Dendritic cell treated with granulocyte-macrophage colony-stimulating factor and Interleukin-4, amounts not matched to agents 40 ng/mL and 50 ng/mL, for 4 days (primary cell): ENCODE measurements around the gene SPTBN1.

Source experiments
- H3K27ac Mint-ChIP-seq: one replicate; pipeline ENCODE4 v1.8.0; 2022; ENCODE audit warnings: mild to moderate bottlenecking, mixed read lengths
- H3K27me3 Mint-ChIP-seq: one replicate; pipeline ENCODE4 v1.8.0; 2022; ENCODE audit warnings: mild to moderate bottlenecking, mixed read lengths
- H3K36me3 Mint-ChIP-seq: one replicate; pipeline ENCODE4 v1.8.0; 2022; ENCODE audit warnings: low read depth, mixed read lengths
- H3K4me1 Mint-ChIP-seq: one replicate; pipeline ENCODE4 v1.8.0; 2022; ENCODE audit warnings: low read depth, mixed read lengths
- H3K4me3 Mint-ChIP-seq: one replicate; pipeline ENCODE4 v1.8.0; 2022; ENCODE audit warnings: mild to moderate bottlenecking, moderate library complexity, mixed read lengths
- H3K9me3 Mint-ChIP-seq: one replicate; pipeline ENCODE4 v1.8.0; 2022; ENCODE audit warnings: mixed read lengths
- intact Hi-C: fragments of 100-400 bp; cut with micrococcal nuclease; formaldehyde crosslinking; loops from one replicate; pipeline ENCODE4 v1.15.0; 2022

Gene SPTBN1

DNA sequence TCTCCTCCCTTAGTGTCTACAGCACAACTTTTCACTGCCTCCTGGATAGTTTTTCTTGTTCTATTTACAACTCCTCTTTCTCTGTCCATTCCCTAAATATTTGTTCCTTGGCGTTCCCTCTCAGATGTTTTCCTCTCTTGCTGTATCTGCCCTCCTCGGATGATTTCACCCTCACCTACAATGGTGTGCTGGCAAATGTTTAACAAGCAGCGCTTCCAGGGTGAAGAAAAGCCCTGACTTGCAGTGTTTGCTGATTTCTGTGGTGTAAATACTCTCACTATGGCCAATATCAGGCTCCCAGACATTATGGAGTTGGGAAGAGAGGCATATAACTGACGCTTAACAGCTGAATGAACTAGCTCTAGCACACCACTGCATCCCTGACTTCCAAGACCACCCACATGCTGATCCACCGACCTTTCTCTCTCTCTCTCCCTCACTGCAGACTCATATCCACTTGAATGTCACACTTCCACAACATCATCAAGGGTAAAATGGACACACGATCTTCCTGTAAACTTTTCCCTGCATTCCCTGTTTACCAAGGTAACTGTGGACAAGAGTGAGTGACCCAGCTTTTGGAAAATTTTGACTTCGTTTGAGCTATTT is 31.5 kb upstream of the SPTBN1 start:
- Mint-ChIP-seq H3K9me3 (no peaks in the 10 kb centered on the region), H3K4me1 (peaks cover 1% of the 10 kb centered on the region), H3K4me3 (no peak overlapping the region), H3K36me3 (no peaks in the 10 kb centered on the region), H3K27ac (no peak overlapping the region), H3K27me3 (peaks cover 17% of the 10 kb centered on the region)
- intact Hi-C loops, result no loop called here

DNA sequence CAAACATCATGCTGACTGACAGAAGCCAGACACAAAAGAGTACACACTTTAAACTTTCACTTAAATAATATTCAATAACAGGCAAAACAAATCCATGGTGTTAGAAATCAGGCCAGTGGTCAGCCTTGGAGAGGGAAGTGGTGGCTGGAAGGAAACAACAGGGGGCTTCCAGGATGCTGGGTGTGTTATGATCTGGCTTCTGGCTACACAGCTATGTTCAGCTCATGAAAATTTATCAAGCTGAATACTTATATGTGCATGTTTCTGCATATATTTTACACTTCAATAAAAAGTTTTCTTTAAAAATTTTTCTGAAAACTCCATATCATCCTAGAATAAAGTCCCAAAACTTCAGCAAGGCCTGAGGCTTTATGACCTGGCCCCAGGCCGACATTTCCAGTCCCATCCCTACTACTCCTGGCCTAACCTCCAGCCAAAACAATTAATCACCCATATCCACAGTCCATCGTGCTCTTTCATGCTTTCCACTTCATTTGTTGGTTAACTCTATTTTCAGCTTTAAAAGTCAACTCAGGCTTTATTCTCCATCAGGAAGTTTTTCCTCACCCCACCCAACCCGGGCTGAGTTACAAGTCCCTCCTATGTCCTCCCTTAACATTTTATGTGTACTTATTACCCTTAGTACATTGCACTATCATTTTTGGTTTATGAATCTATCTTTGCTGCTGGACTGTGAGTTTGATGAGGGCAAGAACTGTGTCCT is 27.9 kb upstream of the SPTBN1 start:
- Mint-ChIP-seq H3K4me1 (peaks cover 9% of the 10 kb centered on the region), H3K27ac (no peak overlapping the region), H3K4me3 (no peak overlapping the region), H3K27me3 (peaks cover 2% of the 10 kb centered on the region), H3K9me3 (no peaks in the 10 kb centered on the region), H3K36me3 (no peaks in the 10 kb centered on the region)
- intact Hi-C loops, result no loop called here

GRCh38 chr2:54429054-54429453 is 27.1 kb upstream of the SPTBN1 start:
- Mint-ChIP-seq H3K9me3 (no peaks in the 10 kb centered on the region), H3K27ac (no peak overlapping the region), H3K4me1 (peaks cover 9% of the 10 kb centered on the region), H3K36me3 (no peaks in the 10 kb centered on the region), H3K27me3 (no peaks in the 10 kb centered on the region), H3K4me3 (no peak overlapping the region)
- intact Hi-C loops, result no loop called here

DNA sequence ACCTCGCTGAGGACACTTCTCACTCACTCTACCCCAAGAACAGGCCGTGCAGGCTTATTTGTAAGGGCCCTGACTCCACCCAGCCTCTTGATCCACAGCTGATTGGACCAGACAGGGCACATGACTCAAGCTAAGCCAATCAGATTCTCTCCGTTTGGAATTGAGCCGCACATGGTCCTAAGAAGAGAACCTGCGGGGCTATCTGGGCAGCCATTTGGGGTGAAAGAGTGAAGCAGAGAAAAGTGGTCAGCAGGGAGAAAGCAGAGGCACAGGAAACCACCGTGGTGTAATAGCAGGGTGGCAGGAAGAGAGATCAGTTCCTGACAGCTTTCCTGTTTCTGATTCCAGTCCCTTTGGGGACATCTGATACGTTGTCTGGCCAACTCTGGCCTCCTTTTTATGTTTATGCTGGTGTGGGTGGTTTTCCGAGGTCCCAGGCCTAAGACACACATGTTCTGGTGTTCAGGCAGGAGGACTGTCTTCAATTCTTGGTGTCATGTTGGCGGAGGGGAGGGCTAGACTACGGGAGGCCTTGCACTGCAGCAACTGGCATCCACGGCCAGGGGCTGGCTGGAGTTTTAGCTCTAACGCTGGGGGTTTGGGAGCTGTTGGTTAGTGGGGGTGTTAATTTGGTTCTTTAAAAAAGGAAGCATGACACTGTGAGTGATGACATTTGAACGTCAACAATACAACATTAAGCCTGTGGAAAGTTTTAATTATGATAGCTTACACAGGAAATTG is 26.1 kb upstream of the SPTBN1 start:
- Mint-ChIP-seq H3K27ac (peak overlapping the region; percentile 12), H3K4me3 (no peak overlapping the region), H3K36me3 (no peaks in the 10 kb centered on the region), H3K4me1 (peaks cover 9% of the 10 kb centered on the region), H3K9me3 (no peaks in the 10 kb centered on the region), H3K27me3 (no peaks in the 10 kb centered on the region)
- intact Hi-C loops, result no loop called here

- intact Hi-C loops, result no loop called here
- Mint-ChIP-seq H3K27me3 (no peaks in the 10 kb centered on the region), H3K36me3 (no peaks in the 10 kb centered on the region), H3K4me1 (peaks cover 9% of the 10 kb centered on the region), H3K27ac (no peak overlapping the region), H3K9me3 (no peaks in the 10 kb centered on the region), H3K4me3 (no peak overlapping the region)
These were observed 25.5 kb upstream of the SPTBN1 start for GRCh38 chr2:54430649-54431048.

GRCh38 chr2:54432251-54433015 is 23.7 kb upstream of the SPTBN1 start:
- intact Hi-C loops, result no loop called here
- Mint-ChIP-seq H3K9me3 (no peaks in the 10 kb centered on the region), H3K4me1 (peaks cover 9% of the 10 kb centered on the region), H3K27me3 (no peaks in the 10 kb centered on the region), H3K27ac (no peak overlapping the region), H3K36me3 (no peaks in the 10 kb centered on the region), H3K4me3 (no peak overlapping the region)

- H3K4me3 Mint-ChIP-seq, result no peak overlapping the region
- peaks cover 9% of the 10 kb centered on the region for H3K4me1 Mint-ChIP-seq
- H3K36me3 Mint-ChIP-seq, result no peaks in the 10 kb centered on the region
- H3K27ac Mint-ChIP-seq, result no peak overlapping the region
- H3K9me3 Mint-ChIP-seq, result no peaks in the 10 kb centered on the region
- no peaks in the 10 kb centered on the region for H3K27me3 Mint-ChIP-seq
- intact Hi-C loops, result no loop called here
These were observed 21.9 kb upstream of the SPTBN1 start for GRCh38 chr2:54434229-54434628.

- no peaks in the 10 kb centered on the region for H3K27me3 Mint-ChIP-seq
- intact Hi-C loops, result no loop called here
These were observed 21.4 kb upstream of the SPTBN1 start for GRCh38 chr2:54434711-54435110.

DNA sequence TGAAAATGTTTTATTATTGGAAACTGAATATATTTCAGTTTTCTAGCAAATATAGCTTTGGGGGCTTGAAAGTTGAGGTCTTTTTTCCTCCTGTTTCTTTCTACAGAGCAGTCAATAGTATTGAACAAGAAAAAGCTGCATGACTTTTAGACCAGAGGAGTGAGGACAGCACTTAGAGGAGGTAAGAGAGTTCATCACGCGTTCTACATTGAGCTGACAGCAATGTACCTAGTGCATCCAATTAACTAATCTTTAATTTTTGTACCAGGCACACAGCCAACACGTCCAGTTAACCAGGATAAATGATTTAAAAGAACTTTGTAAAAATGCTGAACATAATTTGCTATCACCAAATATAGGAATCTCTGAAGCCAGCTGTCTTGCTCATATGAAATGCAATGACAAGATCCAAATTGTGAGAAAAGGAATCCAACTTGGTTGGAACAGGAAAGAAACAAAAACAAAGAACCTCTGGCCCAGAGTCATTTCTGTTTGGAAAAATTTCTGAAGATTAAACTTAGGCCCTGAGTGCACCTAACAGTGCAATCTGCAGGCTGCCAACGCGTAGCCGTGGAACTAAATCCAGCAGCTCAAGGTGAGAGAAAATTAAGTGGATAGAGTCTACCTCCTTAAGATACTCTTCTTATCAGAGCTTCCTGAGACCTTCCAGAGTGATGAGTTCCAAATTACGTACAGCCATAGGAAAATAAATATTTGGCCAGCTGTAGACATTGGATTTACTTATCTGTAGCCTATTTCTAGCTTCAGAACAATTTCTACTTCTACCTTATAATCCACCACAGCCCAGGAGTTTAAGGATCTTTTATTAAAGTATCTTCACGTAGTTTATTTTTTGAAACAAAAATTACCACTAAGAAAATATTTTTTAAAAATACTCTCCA is 20.6 kb upstream of the SPTBN1 start:
- Mint-ChIP-seq H3K36me3 (no peaks in the 10 kb centered on the region), H3K27ac (no peak overlapping the region), H3K4me3 (no peak overlapping the region), H3K4me1 (no peaks in the 10 kb centered on the region), H3K9me3 (no peaks in the 10 kb centered on the region), H3K27me3 (no peaks in the 10 kb centered on the region)
- intact Hi-C loops, result no loop called here

More at GRCh38 chr2:54434711-54435110, 21.4 kb upstream of the SPTBN1 start:
- H3K4me1 Mint-ChIP-seq, result peaks cover 7% of the 10 kb centered on the region
- H3K27ac Mint-ChIP-seq, result no peak overlapping the region
- no peaks in the 10 kb centered on the region for H3K9me3 Mint-ChIP-seq
- H3K36me3 Mint-ChIP-seq, result no peaks in the 10 kb centered on the region
- H3K4me3 Mint-ChIP-seq, result no peak overlapping the region

DNA sequence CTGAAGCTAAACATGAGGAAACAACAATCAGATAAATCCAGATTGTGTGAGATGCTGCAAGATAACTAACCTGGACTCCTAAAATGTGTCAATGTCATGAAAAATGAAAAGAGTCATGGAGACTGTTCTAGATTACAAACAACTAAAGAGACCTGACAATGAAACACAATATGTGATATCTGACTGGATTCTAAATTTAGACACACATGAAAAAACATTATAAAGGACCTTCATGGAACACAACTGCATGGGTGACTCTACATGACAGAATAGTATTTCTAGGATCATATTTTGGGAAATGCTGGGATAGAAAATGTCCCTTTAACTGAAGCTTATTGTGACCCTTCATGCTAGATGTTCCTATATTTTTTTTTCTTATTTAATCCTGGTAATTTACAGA is 18.5 kb upstream of the SPTBN1 start:
- intact Hi-C loops, result no loop called here
- Mint-ChIP-seq H3K9me3 (no peaks in the 10 kb centered on the region), H3K4me3 (no peak overlapping the region), H3K27ac (no peak overlapping the region), H3K4me1 (no peaks in the 10 kb centered on the region), H3K36me3 (no peaks in the 10 kb centered on the region), H3K27me3 (no peaks in the 10 kb centered on the region)

DNA sequence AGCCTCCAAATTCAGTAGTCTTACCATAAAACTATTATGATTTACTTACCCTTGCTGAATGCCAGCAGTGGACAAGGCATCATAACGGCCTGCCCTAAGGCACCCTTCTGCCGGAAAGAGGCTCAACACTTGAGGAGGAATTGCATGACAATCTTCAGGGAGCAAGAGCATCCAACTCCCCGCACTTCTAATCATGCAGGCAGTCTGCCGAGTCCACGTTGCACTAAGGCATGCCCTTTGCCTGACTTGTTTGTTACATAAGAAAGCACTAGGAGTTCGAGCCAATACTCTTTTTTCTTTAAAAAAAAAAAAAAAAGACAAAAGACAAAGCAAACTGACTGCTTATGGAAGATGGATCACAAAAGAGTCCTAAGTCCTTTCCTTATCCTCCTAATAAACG is 17.9 kb upstream of the SPTBN1 start:
- H3K4me3 Mint-ChIP-seq, result no peak overlapping the region
- no peak overlapping the region for H3K27ac Mint-ChIP-seq
- no peaks in the 10 kb centered on the region for H3K36me3 Mint-ChIP-seq
- intact Hi-C loops, result no loop called here
- H3K9me3 Mint-ChIP-seq, result no peaks in the 10 kb centered on the region
- no peaks in the 10 kb centered on the region for H3K4me1 Mint-ChIP-seq
- H3K27me3 Mint-ChIP-seq, result no peaks in the 10 kb centered on the region

DNA sequence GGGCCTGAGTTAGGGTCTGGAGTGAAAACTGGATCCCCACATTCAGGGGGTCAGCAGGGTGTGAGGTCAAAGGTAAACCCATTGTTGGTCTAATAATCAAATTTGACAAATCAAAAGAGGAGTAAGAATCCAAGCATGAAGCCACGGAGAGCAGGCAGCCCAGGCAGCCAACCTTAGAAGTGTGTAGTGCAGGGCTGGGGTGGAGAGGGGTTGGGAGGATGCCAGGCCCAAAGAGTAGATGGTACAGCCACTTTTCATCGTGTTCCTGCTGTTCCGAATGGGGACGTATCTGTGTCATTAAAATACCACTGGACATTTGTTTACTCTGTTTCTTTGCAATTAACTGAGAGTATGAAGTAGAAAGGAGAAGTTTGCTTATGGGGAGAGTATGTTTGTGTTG is 16.5 kb upstream of the SPTBN1 start:
- intact Hi-C loops, result no loop called here
- Mint-ChIP-seq H3K36me3 (no peaks in the 10 kb centered on the region), H3K27me3 (no peaks in the 10 kb centered on the region), H3K9me3 (no peaks in the 10 kb centered on the region), H3K4me1 (no peaks in the 10 kb centered on the region), H3K4me3 (no peak overlapping the region), H3K27ac (no peak overlapping the region)

- Mint-ChIP-seq H3K4me1 (no peaks in the 10 kb centered on the region), H3K4me3 (no peak overlapping the region), H3K27ac (no peak overlapping the region), H3K27me3 (no peaks in the 10 kb centered on the region), H3K36me3 (no peaks in the 10 kb centered on the region), H3K9me3 (no peaks in the 10 kb centered on the region)
- intact Hi-C loops, result no loop called here
These were observed 16.1 kb upstream of the SPTBN1 start for GRCh38 chr2:54440050-54440449.
